Mucosa of rectum (tissue), 2 donors: ENCODE data around the gene NR6A1.

Experiments
- H3K27ac ChIP-seq, 2 donors: one replicate each; pipeline ENCODE4 v1.7.0; 2013; ENCODE audit warnings: inconsistent platforms in 2 of 2, low read depth in 2 of 2, low read length in 2 of 2
- H3K27me3 ChIP-seq, 2 donors: one replicate each; pipeline ENCODE4 v1.7.0; 2013; ENCODE audit warnings: low read length in 2 of 2; ENCODE audit not compliant: control insufficient read depth in 2 of 2, insufficient read depth in 2 of 2
- H3K36me3 ChIP-seq, 2 donors: one replicate each; pipeline ENCODE4 v1.7.0; 2013; ENCODE audit warnings: low read length in 2 of 2; ENCODE audit not compliant: control insufficient read depth in 2 of 2, insufficient read depth in 2 of 2
- H3K4me1 ChIP-seq, 2 donors: one replicate each; pipeline ENCODE4 v1.7.0; 2013; ENCODE audit warnings: low read length in 2 of 2, mild to moderate bottlenecking in 1 of 2; ENCODE audit not compliant: control insufficient read depth in 2 of 2, insufficient read depth in 2 of 2
- H3K4me3 ChIP-seq, 2 donors: one replicate each; pipeline ENCODE4 v1.7.0; 2013; ENCODE audit warnings: low read length in 2 of 2
- H3K9ac ChIP-seq, 2 donors: one replicate each; pipeline ENCODE4 v1.7.0; 2013; ENCODE audit warnings: low read length in 2 of 2, low read depth in 1 of 2, mild to moderate bottlenecking in 1 of 2
- H3K9me3 ChIP-seq, 2 donors: one replicate each; pipeline ENCODE4 v1.7.0; 2013; ENCODE audit warnings: low read length in 2 of 2; ENCODE audit not compliant: control insufficient read depth in 2 of 2
- donor health status: healthy.
- donor health status: Normal muscosa, but diverticular disease.

Gene NR6A1

DNA sequence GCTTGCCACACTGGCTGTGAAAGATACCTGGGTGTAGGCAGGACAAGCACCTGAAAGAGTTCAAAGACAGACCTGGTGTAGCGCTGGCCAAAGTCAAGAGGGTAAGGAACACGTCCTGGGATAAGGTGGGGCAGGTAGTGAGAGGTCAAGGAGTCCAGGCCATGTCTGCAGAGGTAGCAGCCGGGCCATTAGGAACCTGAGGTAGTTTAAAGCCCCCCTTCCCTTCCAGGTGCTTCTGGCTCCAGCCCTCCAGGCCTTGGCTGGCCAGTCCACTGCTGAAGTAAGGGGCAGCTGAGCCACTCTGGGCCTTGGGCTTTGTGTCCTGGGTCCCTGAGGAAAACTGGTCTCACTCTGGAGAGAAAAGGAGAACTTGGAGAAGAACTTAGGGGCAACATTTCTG is 250.0 kb downstream of the NR6A1 start:
- Histone ChIP-seq H3K4me1 (no peaks in the 10 kb centered on the region), H3K9ac (no peak overlapping the region), H3K27me3 (no peaks in the 10 kb centered on the region), H3K4me3 (no peak overlapping the region), H3K9me3 (no peaks in the 10 kb centered on the region), H3K27ac (no peak overlapping the region), H3K36me3 (no peaks in the 10 kb centered on the region)

DNA sequence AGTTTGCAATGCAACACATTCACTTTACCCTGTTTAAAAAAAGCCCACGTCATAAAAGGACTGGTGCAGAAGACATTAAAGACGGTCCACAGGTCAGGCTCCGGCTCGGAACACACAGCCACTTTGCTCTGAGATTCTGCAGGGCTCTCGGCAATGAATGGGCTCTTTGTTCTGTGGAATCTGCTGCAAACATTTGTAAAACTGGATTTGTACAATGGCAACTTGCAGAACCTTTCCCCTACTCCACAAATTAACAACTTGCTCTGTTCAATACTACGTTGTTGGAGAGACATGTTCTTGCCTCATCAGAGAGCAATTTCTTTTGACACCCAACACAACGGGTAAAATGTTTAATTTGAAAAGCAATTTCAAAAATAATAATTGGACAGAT is 250.9 kb downstream of the NR6A1 start:
- no peak overlapping the region for H3K27ac ChIP-seq
- H3K4me3 ChIP-seq: no peak overlapping the region
- H3K4me1 ChIP-seq: no peaks in the 10 kb centered on the region
- no peaks in the 10 kb centered on the region for H3K36me3 ChIP-seq
- no peaks in the 10 kb centered on the region for H3K9me3 ChIP-seq
- H3K9ac ChIP-seq: no peak overlapping the region
- no peaks in the 10 kb centered on the region for H3K27me3 ChIP-seq

DNA sequence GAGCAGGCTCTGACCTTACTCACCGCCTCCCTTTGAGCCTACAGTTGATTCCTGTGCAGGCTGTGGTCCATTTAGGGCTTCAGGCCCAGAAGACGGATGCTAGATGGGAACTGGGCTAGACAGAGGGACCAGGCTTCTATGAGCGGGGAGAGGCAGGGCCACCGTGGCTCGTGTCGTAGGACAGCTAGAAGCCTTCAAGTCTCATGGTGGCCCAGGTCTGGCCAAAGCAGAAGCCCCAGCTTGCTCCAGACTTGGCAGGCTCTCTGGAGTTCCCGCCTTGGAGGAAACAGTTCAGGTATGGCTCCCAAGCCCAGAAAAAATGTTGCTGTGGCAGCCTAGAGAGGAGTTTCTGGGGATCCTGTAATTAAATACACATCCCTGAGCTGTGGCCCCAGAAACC is 253.0 kb downstream of the NR6A1 start:
- Histone ChIP-seq H3K27me3 (no peaks in the 10 kb centered on the region), H3K36me3 (no peaks in the 10 kb centered on the region), H3K27ac (no peak overlapping the region), H3K4me1 (no peaks in the 10 kb centered on the region), H3K4me3 (no peak overlapping the region), H3K9ac (no peak overlapping the region), H3K9me3 (no peaks in the 10 kb centered on the region)

DNA sequence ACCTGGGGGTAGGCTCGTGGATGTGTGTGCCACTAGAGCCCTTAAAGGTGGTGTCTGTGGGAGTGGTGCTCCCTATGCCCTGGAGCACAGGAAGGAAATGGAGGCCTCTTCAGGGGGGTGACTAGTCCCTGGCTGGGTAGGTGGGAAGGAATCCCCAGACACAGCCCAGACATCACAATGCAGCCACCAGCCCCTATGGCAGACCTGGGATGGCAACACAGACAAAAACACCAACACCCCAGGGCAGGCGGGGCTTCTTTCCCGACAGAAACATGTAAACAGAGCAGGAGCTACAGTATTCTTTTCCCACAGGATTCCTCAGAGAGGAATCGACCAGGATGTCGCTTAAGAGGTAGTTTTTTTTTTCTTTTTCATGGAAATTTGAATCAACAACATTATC is 253.5 kb downstream of the NR6A1 start:
- H3K9ac ChIP-seq: no peak overlapping the region
- H3K4me1 ChIP-seq: no peaks in the 10 kb centered on the region
- H3K27ac ChIP-seq: no peak overlapping the region
- no peaks in the 10 kb centered on the region for H3K27me3 ChIP-seq
- H3K4me3 ChIP-seq: no peak overlapping the region
- H3K9me3 ChIP-seq: no peaks in the 10 kb centered on the region
- no peaks in the 10 kb centered on the region for H3K36me3 ChIP-seq

DNA sequence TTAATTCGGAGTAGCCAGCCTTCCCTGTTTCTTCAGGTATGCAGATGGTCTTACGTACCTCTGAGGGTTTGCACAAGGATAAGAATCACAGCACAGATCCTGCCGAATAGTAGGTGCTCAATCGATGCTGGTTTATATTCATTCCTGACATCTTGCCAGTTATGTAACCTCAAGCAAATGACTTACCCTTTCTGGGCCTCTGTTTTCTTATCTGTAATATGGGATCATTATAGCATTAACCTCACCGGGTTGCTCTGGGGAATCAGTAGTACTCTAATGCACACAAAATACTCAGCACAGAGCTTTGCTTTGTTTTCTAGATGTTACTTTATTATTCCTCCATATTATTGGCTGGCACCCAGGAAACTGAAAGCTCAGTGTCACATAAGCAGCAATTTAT is 256.2 kb downstream of the NR6A1 start:
- H3K27ac ChIP-seq: no peak overlapping the region
- H3K4me3 ChIP-seq: no peak overlapping the region
- no peaks in the 10 kb centered on the region for H3K4me1 ChIP-seq
- H3K9me3 ChIP-seq: no peaks in the 10 kb centered on the region
- no peak overlapping the region for H3K9ac ChIP-seq
- H3K27me3 ChIP-seq: no peaks in the 10 kb centered on the region
- no peaks in the 10 kb centered on the region for H3K36me3 ChIP-seq

DNA sequence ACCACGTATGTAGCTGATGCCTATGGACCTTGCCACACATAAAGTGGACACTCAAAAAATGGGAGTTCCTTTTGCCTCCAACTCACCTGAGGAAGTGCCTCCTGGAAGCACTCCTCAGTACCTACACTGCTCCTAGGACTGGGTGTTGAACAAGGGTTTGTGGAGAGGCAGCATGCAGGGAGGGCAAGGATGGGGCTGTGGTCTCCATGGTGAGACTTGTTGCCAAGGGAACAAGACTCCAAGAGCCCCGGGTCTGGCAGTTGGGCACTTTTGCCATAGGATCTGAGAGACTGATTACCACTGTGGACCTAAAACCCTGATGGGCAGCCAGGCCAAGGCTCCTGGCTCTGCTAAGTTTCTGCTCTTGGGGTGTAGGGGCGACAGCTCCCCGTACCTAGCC is 257.0 kb downstream of the NR6A1 start:
- Histone ChIP-seq H3K36me3 (no peaks in the 10 kb centered on the region), H3K27me3 (no peaks in the 10 kb centered on the region), H3K9ac (no peak overlapping the region), H3K4me1 (no peaks in the 10 kb centered on the region), H3K4me3 (no peak overlapping the region), H3K9me3 (no peaks in the 10 kb centered on the region), H3K27ac (no peak overlapping the region)

DNA sequence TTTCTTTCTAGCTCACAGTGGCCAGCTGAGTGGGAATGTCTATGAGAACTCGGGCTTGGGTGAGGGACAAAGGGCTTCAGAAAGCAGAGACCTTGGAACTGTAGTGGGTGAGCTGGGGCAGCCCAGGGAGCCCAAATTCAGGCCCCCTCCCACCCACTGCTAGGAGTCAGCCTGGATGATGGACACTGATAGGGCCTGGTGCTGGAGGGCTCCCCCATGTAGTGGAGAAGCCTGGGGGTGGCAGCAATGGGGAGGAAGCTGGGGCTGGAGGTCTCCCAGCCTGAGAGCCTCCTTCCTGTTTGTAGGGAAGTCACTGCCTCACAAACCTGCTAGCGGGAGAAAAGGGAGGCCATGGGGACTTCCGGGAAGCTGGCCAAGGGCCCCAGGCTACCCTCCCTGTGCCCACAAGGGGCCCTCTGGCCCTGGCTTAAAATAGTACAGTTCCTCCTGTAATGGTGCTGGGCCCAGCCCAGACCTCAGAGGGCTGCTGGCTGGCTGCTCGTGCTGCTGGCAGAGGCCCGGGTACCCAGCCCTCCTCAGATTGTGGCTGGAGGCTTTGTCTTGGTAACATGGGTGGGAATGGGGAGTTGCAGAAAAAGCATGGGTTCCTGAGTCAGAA is 257.6 kb downstream of the NR6A1 start:
- H3K9ac ChIP-seq: no peak overlapping the region
- H3K27me3 ChIP-seq: no peaks in the 10 kb centered on the region
- no peaks in the 10 kb centered on the region for H3K9me3 ChIP-seq
- H3K27ac ChIP-seq: no peak overlapping the region
- H3K4me3 ChIP-seq: no peak overlapping the region
- H3K36me3 ChIP-seq: no peaks in the 10 kb centered on the region
- no peaks in the 10 kb centered on the region for H3K4me1 ChIP-seq

DNA sequence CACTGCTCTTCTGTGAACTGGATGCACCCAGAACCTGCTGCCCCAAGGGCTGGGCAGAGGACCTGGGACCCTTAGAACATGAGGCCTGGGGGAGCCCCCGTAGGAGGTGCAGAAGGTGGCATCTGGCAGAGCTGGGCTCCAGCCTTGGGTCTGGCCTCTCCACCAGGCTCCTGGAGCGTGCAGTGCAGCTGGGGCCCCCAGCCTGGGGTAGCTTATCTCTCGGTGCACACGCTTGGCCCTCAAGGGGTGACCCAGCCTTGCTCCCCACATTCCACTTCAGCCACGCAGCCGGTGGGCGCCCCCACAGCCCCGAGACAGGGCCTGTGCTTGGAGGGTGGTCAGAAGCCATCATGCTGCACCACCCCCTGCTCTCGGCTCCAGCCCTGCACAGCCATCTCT is 258.3 kb downstream of the NR6A1 start:
- Histone ChIP-seq H3K4me3 (no peak overlapping the region), H3K27ac (no peak overlapping the region), H3K27me3 (no peaks in the 10 kb centered on the region), H3K9ac (no peak overlapping the region), H3K36me3 (no peaks in the 10 kb centered on the region), H3K4me1 (no peaks in the 10 kb centered on the region), H3K9me3 (no peaks in the 10 kb centered on the region)

DNA sequence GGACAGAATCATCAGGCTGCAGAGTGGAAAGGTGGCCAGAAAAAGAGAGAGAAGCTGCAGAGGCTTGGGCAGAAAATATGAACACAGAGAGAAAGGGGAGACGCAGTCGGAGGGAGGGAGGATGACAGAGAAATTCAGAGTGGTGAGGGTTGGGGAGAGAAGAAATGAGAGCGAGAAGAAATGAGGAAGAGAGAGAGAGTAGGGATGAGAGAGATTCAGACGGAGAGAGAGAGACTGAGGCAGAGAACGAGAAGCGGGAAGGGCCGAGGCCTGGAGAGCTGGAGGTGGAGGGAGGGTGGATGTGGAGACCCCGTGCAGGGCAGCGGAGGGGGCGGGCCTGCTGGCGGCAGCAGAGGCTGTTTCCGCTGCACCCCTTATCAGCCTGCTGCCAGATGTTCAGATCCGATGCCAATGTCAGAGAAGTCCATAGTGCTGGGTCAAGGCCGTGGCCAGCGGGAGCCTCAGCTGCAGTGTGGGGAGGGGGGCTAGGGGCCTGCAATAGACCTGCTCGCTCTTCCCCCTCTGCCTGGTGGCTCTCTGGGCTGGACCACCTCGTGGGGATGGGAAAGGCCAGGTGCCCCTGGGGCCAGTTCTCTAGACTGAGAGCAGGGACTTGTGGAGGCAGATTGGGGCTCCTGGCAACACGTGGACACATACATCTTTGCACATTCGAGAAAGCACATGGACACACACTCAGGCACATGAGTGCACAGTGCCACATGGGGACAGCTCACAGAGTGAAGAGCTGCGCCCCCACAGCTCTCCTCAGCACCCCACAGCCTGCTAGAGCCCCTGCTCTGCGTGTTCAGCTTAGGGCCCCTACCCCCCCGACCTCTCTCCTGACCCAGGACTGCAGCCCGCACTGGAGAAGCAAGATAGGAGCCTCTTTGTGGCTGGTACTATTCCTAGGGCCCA is 259.0 kb downstream of the NR6A1 start:
- Histone ChIP-seq H3K4me1 (no peaks in the 10 kb centered on the region), H3K27me3 (no peaks in the 10 kb centered on the region), H3K9me3 (no peaks in the 10 kb centered on the region), H3K4me3 (no peak overlapping the region), H3K9ac (no peak overlapping the region), H3K27ac (no peak overlapping the region), H3K36me3 (no peaks in the 10 kb centered on the region)

DNA sequence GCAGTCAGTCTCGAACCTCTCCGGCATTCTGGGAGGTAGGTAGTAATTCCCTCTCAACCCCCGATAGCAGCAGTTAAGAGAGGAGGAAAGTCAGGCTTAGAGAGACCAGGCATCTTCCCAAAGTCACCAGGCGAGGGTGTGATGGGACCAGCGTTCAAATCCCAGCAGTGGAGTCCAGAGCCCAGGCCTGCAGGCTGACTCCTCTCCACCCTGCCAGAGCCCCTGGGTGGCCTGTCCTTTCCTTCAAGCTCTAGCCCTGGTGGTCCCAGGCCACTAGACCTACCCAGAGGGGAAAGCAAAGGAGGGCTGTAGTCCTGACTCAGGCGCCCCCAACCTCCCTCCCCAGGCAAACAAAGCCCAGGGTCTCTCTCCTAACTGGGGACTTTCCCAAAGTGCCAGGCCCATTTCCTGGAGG is 259.7 kb downstream of the NR6A1 start:
- Histone ChIP-seq H3K27ac (no peak overlapping the region), H3K27me3 (peaks cover 0 to 3% of the 10 kb centered on the region in 2 donors), H3K4me1 (no peaks in the 10 kb centered on the region), H3K4me3 (no peak overlapping the region), H3K36me3 (no peaks in the 10 kb centered on the region), H3K9me3 (no peaks in the 10 kb centered on the region), H3K9ac (no peak overlapping the region)
